IMR-90 (cell line): ENCODE measurements around the gene WDR45B. TPM values are rescaled to one million over a fixed set of nuclear protein-coding genes. Genes with fewer than 3 reads are reported as not detected.

ENCODE experiments used
- ATAC-seq: fragments of 200-7000 bp; cut with Tn5 transposase; 2 replicates; pipeline ENCODE4 v1.9.1; 2020; ENCODE audit warnings: low read depth, mild to moderate bottlenecking, moderate library complexity
- BruUV-seq: library from RNA; stranded (reverse); fragments of 400-500 nt; replicated peaks from 2 replicates; lab custom pipeline; 2021; lab: Mats Ljungman, UMichigan
- CTCF ChIA-PET: fragments of 300-600 bp; formaldehyde crosslinking; extraction: SDS; loops from one replicate; lab custom pipeline; 2021; ENCODE audit warnings: antibody characterized with exemption; lab: Yijun Ruan, JAX
- POLR2A ChIA-PET: fragments of 300-600 bp; sonication (Branson Sonifier 250); formaldehyde crosslinking; loops from one replicate; lab custom pipeline; 2022; ENCODE audit warnings: antibody characterized with exemption; ENCODE audit not compliant: unreplicated experiment; lab: Charles Lee
- DNase-seq: peaks from one replicate; pipeline ENCODE4 v3.0.0; 2013
- H2AFZ ChIP-seq: replicated peaks from 2 replicates; pipeline ENCODE3; 2013; ENCODE audit warnings: low read length, mild to moderate bottlenecking; ENCODE audit not compliant: poor library complexity
- H2AK5ac ChIP-seq: 2 replicates; pipeline ENCODE4 v1.6.1; 2013; ENCODE audit warnings: low read depth, low read length, inconsistent platforms
- H2AK9ac ChIP-seq: replicated peaks from 2 replicates; pipeline ENCODE3; 2013; ENCODE audit warnings: mild to moderate bottlenecking, low read depth, low read length, moderate library complexity; ENCODE audit not compliant: poor library complexity
- H2BK120ac ChIP-seq: 2 replicates; pipeline ENCODE4 v1.6.1; 2013; ENCODE audit warnings: low read depth, low read length, inconsistent platforms
- H2BK15ac ChIP-seq: 3 replicates; pipeline ENCODE4 v1.6.1; 2013; ENCODE audit warnings: low read depth, low read length, inconsistent platforms
- H2BK20ac ChIP-seq: 2 replicates; pipeline ENCODE4 v1.6.1; 2013; ENCODE audit warnings: low read depth, mild to moderate bottlenecking, inconsistent platforms, low read length, moderate library complexity
- H2BK5ac ChIP-seq: 2 replicates; pipeline ENCODE4 v1.6.1; 2013; ENCODE audit warnings: mild to moderate bottlenecking, low read depth, low read length, inconsistent platforms; ENCODE audit not compliant: poor library complexity, severe bottlenecking
- H3K14ac ChIP-seq: replicated peaks from 2 replicates; pipeline ENCODE4 v1.6.1; 2013; ENCODE audit warnings: low read depth, low read length, inconsistent platforms
- H3K18ac ChIP-seq: 2 replicates; pipeline ENCODE4 v1.6.1; 2013; ENCODE audit warnings: low read depth, low read length, control low read depth
- H3K23ac ChIP-seq: 2 replicates; pipeline ENCODE4 v1.6.1; 2013; ENCODE audit warnings: low read depth, low read length, inconsistent platforms
- H3K27ac ChIP-seq: 2 replicates; pipeline ENCODE4 v1.5.1; 2013; ENCODE audit warnings: mild to moderate bottlenecking, control low read depth, low read length; ENCODE audit not compliant: insufficient read depth
- H3K27me3 ChIP-seq: 2 replicates; pipeline ENCODE4 v1.6.1; 2013; ENCODE audit warnings: low read length; ENCODE audit not compliant: control insufficient read depth, insufficient read depth
- H3K36me3 ChIP-seq: 2 replicates; pipeline ENCODE4 v1.6.1; 2013; ENCODE audit warnings: low read length, mixed read lengths; ENCODE audit not compliant: control insufficient read depth, insufficient read depth
- H3K4ac ChIP-seq: 2 replicates; pipeline ENCODE4 v1.6.1; 2013; ENCODE audit warnings: low read depth, low read length, inconsistent platforms
- H3K4me1 ChIP-seq: 2 replicates; pipeline ENCODE4 v1.6.1; 2013; ENCODE audit warnings: low read length, mixed read lengths; ENCODE audit not compliant: control insufficient read depth, insufficient read depth
- H3K4me2 ChIP-seq: 2 replicates; pipeline ENCODE4 v1.6.1; 2013; ENCODE audit warnings: low read depth, mild to moderate bottlenecking, control low read depth, low read length, moderate library complexity
- H3K4me3 ChIP-seq: 2 replicates; pipeline ENCODE4 v1.5.1; 2013; ENCODE audit warnings: low read depth, mild to moderate bottlenecking, control low read depth, low read length, moderate library complexity; ENCODE audit not compliant: insufficient read depth
- H3K56ac ChIP-seq: 2 replicates; pipeline ENCODE4 v1.6.1; 2013; ENCODE audit warnings: low read length, inconsistent platforms; ENCODE audit not compliant: insufficient read depth; ENCODE audit errors: extremely low read depth
- H3K79me1 ChIP-seq, 2 experiments: 2 replicates each; pipeline ENCODE4 v1.6.1; 2013; ENCODE audit warnings: low read length in 2 of 2, inconsistent platforms in 1 of 2, low read depth in 1 of 2
- H3K9ac ChIP-seq: 2 replicates; pipeline ENCODE4 v1.6.1; 2013; ENCODE audit warnings: low read depth, low read length, control low read depth
- H3K9me1 ChIP-seq: 2 replicates; pipeline ENCODE4 v1.6.1; 2013; ENCODE audit warnings: low read length, inconsistent platforms; ENCODE audit not compliant: insufficient read depth
- H3K9me3 ChIP-seq: 2 replicates; pipeline ENCODE4 v1.6.1; 2013; ENCODE audit warnings: low read length; ENCODE audit not compliant: control insufficient read depth, insufficient read depth
- H4K20me1 ChIP-seq: 2 replicates; pipeline ENCODE4 v1.6.1; 2013; ENCODE audit warnings: low read length, inconsistent platforms; ENCODE audit not compliant: insufficient read depth
- H4K5ac ChIP-seq: 2 replicates; pipeline ENCODE4 v1.6.1; 2013; ENCODE audit warnings: mild to moderate bottlenecking, low read depth, low read length, control low read depth
- H4K8ac ChIP-seq, 2 experiments: 2 replicates each; pipeline ENCODE4 v1.6.1; 2013; ENCODE audit warnings: low read depth in 2 of 2, low read length in 2 of 2, control low read depth in 1 of 2, inconsistent platforms in 1 of 2
- H4K91ac ChIP-seq: 2 replicates; pipeline ENCODE4 v1.6.1; 2013; ENCODE audit warnings: low read depth, low read length, inconsistent platforms; ENCODE audit not compliant: insufficient read depth
- CTCF ChIP-seq: conservative IDR thresholded peaks from 2 replicates; pipeline ENCODE4 v1.5.1; 2012; ENCODE audit warnings: mild to moderate bottlenecking, low read depth, low read length, improper control_type of control experiment
- MAFK ChIP-seq: IDR thresholded peaks from 2 replicates; pipeline ENCODE4 v1.6.1; 2012; ENCODE audit warnings: low read depth, low read length, improper control_type of control experiment
- WGBS, 2 experiments: methylation state at CpG; one replicate each; pipeline versions ENCODE4 v1.1.5 to v1.1.7; 2013; ENCODE audit warnings: missing lambda C conversion rate in 2 of 2; ENCODE audit not compliant: insufficient read length in 1 of 2; ENCODE audit errors: extremely low coverage in 2 of 2; 5-methylcytosine and 5-hydroxymethylcytosine counted together
- dilution Hi-C: fragments of 300-500 bp; cut with HindIII; formaldehyde crosslinking; loops from one replicate; pipeline ENCODE4 v1.14.3; 2018; ENCODE audit warnings: low sequenced_read_pairs; ENCODE audit not compliant: unreplicated experiment
- in situ Hi-C: fragments of 300-500 bp; cut with MboI; formaldehyde crosslinking; loops from 3 replicates; pipeline ENCODE4 v1.14.3; 2019; ENCODE audit warnings: low sequenced_read_pairs, inconsistent platforms, mixed read lengths
- intact Hi-C: fragments of 100-400 bp; cut with micrococcal nuclease; formaldehyde crosslinking; loops from 2 replicates; pipeline ENCODE4 v1.10.0; 2022
- polyA plus RNA-seq, 3 experiments: library from polyadenylated mRNA; depleted of rRNA; stranded (reverse); fragments of >200 nt; gene quantifications; 2 replicates each; pipeline ENCODE4 v1.2.3, GENCODE V29; 2012; ENCODE audit warnings: low replicate concordance in 1 of 3
- total RNA-seq: library from RNA; depleted of rRNA; stranded (reverse); fragments of >200 nt; gene quantifications from 2 replicates; pipeline ENCODE4 v1.2.3, GENCODE V29; 2012

Gene WDR45B
- total and polyA plus RNA-seq, 2 of the 4 experiments (the other 2 are of a cell fraction) = 98.2 to 110 TPM

DNA sequence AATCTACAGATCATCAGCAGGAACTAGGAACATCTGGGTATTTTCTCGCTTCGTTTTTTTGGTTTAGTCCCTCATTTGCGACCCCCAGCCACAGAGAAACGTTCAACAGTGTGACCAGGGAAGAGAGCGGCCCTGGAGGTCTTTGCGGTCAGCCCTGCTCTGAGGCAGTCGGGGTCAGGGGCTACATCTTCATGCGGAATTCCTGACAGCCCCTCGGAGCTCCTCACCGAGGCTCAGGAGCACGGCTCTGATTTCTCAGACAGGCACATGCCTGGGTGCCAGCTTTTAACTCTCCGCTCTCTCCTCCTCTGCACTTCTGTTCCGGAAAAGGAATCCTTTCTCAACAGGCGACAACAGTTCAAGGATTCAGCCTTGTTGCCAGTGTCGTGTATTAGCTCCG is 8.0 kb upstream of the WDR45B start:
- H2BK120ac ChIP-seq = no peak overlapping the region
- no peaks in the 10 kb centered on the region for H4K20me1 ChIP-seq
- H3K9me1 ChIP-seq = peaks cover 6% of the 10 kb centered on the region
- H3K18ac ChIP-seq = no peak overlapping the region
- H3K9ac ChIP-seq = no peak overlapping the region
- no peak for TF ChIP-seq CTCF
- no peak for TF ChIP-seq MAFK
- ChIA-PET CTCF (no interaction called here), POLR2A (no interaction called here)
- H2AFZ ChIP-seq = no peak overlapping the region
- H3K14ac ChIP-seq = no peak overlapping the region
- intact Hi-C loops = no loop called here
- no peak overlapping the region for H2AK5ac ChIP-seq
- no peak overlapping the region for H2BK5ac ChIP-seq
- ATAC-seq (no peak), DNase-seq (no peak)
- BruUV-seq = no TSS peak
- H3K56ac ChIP-seq = no peak overlapping the region
- H4K5ac ChIP-seq = no peak overlapping the region
- peaks cover 1% of the 10 kb centered on the region for H3K36me3 ChIP-seq
- no peak overlapping the region for H3K4me2 ChIP-seq
- H2BK20ac ChIP-seq = no peak overlapping the region
- H3K4me3 ChIP-seq = no peak overlapping the region
- peaks cover 0 to 6% of the 10 kb centered on the region in 2 experiments; a peak in 2 of 4 replicates for H3K79me1 ChIP-seq
- H4K8ac ChIP-seq = no peak overlapping the region
- H3K4me1 ChIP-seq = no peaks in the 10 kb centered on the region
- no peak overlapping the region for H3K4ac ChIP-seq
- H4K91ac ChIP-seq = no peak overlapping the region
- no peak overlapping the region for H3K23ac ChIP-seq
- in situ Hi-C loops = no loop called here
- H2BK15ac ChIP-seq = no peak overlapping the region
- dilution Hi-C loops = no loop called here
- 55% methylated on average over 8 of the region's 16 CpGs; no CpG with 5 or more reads in 1 of the 2 experiments for WGBS, 2 experiments
- no peaks in the 10 kb centered on the region for H3K9me3 ChIP-seq
- H3K27ac ChIP-seq = no peak overlapping the region
- no peaks in the 10 kb centered on the region for H3K27me3 ChIP-seq
- no peak overlapping the region for H2AK9ac ChIP-seq
